IMR-90 (cell line): Measurements from ENCODE around the gene KIAA0319L.

Source experiments
- FOS ChIP-seq: fragments of 150-350 bp; IDR thresholded peaks from 2 replicates; pipeline ENCODE4 v1.6.1; 2016; ENCODE audit warnings: low read depth, low read length
- POLR2A ChIP-seq: IDR thresholded peaks from 2 replicates; pipeline ENCODE4 v1.6.1; 2012; ENCODE audit warnings: mild to moderate bottlenecking, low read depth, low read length
- RAD21 ChIP-seq: IDR thresholded peaks from 2 replicates; pipeline ENCODE4 v1.6.1; 2012; ENCODE audit warnings: low read length, improper control_type of control experiment
- TF ChIP-seq, protein P1 (sequence below): conservative IDR thresholded peaks from 2 replicates; pipeline ENCODE4 v1.5.1; 2012; ENCODE audit warnings: mild to moderate bottlenecking, low read depth, low read length, improper control_type of control experiment

GRCh38 chr1:35580949-35581388 is 23.8 kb upstream of the KIAA0319L start:
- TF ChIP-seq, protein P1, sequence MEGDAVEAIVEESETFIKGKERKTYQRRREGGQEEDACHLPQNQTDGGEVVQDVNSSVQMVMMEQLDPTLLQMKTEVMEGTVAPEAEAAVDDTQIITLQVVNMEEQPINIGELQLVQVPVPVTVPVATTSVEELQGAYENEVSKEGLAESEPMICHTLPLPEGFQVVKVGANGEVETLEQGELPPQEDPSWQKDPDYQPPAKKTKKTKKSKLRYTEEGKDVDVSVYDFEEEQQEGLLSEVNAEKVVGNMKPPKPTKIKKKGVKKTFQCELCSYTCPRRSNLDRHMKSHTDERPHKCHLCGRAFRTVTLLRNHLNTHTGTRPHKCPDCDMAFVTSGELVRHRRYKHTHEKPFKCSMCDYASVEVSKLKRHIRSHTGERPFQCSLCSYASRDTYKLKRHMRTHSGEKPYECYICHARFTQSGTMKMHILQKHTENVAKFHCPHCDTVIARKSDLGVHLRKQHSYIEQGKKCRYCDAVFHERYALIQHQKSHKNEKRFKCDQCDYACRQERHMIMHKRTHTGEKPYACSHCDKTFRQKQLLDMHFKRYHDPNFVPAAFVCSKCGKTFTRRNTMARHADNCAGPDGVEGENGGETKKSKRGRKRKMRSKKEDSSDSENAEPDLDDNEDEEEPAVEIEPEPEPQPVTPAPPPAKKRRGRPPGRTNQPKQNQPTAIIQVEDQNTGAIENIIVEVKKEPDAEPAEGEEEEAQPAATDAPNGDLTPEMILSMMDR, result no peak
- TF ChIP-seq FOS (no peak), POLR2A (no peak), RAD21 (no peak)
